Measurements from ENCODE around the gene KIF1A. TPM values are rescaled to one million over a fixed set of nuclear protein-coding genes. Genes with fewer than 3 reads are reported as not detected.
"Not testable (repeated sequence)": the region's sequence is repeated elsewhere in the genome, so short reads cannot be mapped to it uniquely, and the experiment has no call there.

Gene KIF1A
- total RNA-seq, 1 experiment from 2014 or later: not detected

DNA sequence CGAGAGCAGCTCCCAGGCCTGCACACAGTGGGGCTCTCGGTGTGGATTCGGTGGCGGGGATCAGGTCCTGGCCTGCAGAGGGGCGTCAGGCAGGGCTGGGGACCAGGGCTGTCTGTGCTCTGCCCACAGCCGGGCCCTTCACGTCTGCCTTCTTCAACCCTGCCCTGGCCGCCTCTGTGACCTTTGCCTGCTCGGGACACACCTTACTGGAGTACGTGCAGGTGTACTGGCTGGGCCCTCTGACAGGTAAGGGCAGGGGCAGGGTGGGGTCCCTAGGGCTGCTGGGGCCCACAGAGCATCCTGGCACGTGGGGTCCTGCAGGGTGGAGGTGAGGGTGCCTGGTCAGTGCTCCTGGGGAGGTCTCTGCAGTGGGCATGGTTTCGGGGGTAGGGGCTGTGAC is 125.7 kb downstream of the KIF1A start:
- H3K4me3 ChIP-seq; H4K20me1 ChIP-seq (ENCODE audit: insufficient read depth); H3F3A ChIP-seq (ENCODE audit: insufficient read depth, low read depth); H3K9me3 ChIP-seq (ENCODE audit: insufficient read depth, low read depth); intact Hi-C loops (cut with micrococcal nuclease; ENCODE audit: unreplicated experiment); H3K4me1 ChIP-seq (replicated peaks; ENCODE audit: insufficient read depth); H2AFZ ChIP-seq; POLR2A ChIA-PET (ENCODE audit: unreplicated experiment); H3K27ac ChIP-seq; BruUV-seq (replicated peaks); CTCF ChIA-PET; H3K79me2 ChIP-seq (ENCODE audit: low read depth); DNase-seq; H3K27me3 ChIP-seq (ENCODE audit: insufficient read depth, low read depth); H3K9me2 ChIP-seq (ENCODE audit: insufficient read depth); H3K4me2 ChIP-seq; H3K36me3 ChIP-seq (ENCODE audit: low read depth): not testable (repeated sequence)

DNA sequence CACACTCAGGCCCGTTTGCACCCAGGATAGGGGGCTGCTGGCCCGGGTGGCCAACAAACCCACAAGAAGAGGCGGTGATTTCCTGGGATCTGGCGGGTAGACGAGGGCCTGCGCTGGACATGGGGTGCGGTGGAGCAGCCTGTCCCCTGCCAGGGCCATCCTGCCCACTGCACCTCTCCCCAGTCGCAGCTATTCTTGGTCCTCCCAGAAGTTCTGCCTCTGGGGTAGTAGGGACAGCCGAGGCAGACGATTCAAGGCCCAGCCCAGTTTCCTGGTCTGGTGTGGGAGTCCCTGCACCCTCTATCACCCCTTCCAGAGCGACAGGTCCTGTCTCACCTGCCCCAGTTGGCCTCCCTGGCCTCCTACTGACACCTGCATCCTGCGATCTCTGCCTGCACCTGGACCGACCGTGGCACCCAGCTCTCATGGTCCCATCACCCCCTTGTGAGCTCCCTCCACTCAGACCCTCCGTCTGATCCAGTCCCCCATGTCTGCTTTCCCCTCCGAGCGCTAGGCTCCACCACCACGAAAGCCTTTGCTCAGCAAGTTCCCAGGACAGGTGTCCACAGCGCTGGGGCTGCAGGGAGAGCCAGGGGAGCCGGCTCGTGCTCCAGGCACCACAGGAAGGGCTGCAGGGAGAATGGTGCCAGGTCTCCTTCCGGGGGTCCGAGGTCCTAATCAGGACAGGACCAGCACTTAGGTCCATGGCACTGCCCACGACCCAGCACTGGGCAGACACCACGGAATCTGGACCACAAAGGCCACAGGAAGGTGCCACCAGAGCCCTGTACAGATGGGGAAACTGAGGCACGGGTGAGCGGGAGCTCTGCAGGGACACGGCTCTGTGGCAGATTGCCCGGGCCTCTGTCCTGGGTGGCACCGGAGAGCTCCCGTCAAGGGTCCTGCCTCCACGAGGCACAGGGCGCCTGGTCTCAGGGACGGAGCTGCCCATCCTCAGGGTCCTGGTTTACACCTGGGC is 127.1 kb downstream of the KIF1A start:
- BruUV-seq (replicated peaks); H2AFZ ChIP-seq; H3K27ac ChIP-seq; POLR2A ChIA-PET (ENCODE audit: unreplicated experiment); CTCF ChIA-PET; H3K4me2 ChIP-seq; H3K4me3 ChIP-seq; H3K79me2 ChIP-seq (ENCODE audit: low read depth); H3F3A ChIP-seq (ENCODE audit: insufficient read depth, low read depth); DNase-seq; H3K36me3 ChIP-seq (ENCODE audit: low read depth); H3K9me3 ChIP-seq (ENCODE audit: insufficient read depth, low read depth); H3K4me1 ChIP-seq (replicated peaks; ENCODE audit: insufficient read depth); H4K20me1 ChIP-seq (ENCODE audit: insufficient read depth); intact Hi-C loops (cut with micrococcal nuclease; ENCODE audit: unreplicated experiment); H3K9me2 ChIP-seq (ENCODE audit: insufficient read depth): not testable (repeated sequence)
- H3K27me3 ChIP-seq (ENCODE audit: insufficient read depth, low read depth): peaks cover 13% of the 10 kb centered on the region

DNA sequence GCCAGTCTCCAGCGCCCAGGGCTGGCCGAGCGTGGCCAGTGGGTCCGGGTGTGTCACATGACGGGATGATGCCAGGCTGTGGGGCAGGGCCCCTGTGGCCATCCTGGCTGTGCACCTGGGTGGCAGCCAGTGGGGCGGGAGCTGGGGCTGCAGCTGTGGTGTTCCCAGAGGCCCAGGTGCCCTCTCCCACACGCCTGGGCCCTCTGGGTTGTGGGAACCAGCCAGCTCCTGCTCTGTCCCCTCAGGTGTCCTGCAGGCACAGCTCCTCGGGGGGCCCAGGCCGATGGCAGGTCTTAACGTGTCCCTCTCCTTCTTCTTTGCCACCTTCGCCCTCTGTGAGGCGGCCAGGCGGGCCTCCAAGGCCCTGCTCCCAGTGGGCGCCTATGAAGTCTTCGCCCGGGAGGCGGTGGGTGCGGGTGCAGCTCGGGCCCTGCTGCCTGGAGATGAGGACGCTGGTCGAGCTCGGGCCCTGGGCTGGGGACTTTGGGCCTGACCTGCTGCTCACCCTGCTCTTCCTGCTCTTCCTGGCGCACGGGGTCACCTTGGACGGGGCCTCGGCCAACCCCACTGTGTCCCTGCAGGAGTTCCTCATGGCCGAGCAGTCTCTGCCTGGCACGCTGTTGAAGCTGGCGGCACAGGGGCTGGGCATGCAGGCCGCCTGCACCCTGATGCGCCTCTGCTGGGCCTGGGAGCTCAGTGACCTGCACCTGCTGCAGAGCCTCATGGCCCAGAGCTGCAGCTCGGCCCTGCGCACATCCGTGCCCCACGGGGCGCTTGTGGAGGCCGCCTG is 128.2 kb downstream of the KIF1A start, which contains the start of gene AQP12A:
Gene AQP12A, plus strand, starts transcription at position 236 of the 790 bp plus-strand sequence. Its CDS starts 48 bp downstream, at position 284.
- CTCF ChIA-PET; H3F3A ChIP-seq (ENCODE audit: insufficient read depth, low read depth); H4K20me1 ChIP-seq (ENCODE audit: insufficient read depth); H3K4me3 ChIP-seq; H3K4me1 ChIP-seq (replicated peaks; ENCODE audit: insufficient read depth); intact Hi-C loops (cut with micrococcal nuclease; ENCODE audit: unreplicated experiment); H3K4me2 ChIP-seq; H3K36me3 ChIP-seq (ENCODE audit: low read depth); BruUV-seq (replicated peaks); H2AFZ ChIP-seq; H3K9me2 ChIP-seq (ENCODE audit: insufficient read depth); H3K9me3 ChIP-seq (ENCODE audit: insufficient read depth, low read depth); DNase-seq; POLR2A ChIA-PET (ENCODE audit: unreplicated experiment); H3K27ac ChIP-seq; H3K79me2 ChIP-seq (ENCODE audit: low read depth): not testable (repeated sequence)
- H3K27me3 ChIP-seq (ENCODE audit: insufficient read depth, low read depth): peaks cover 24% of the 10 kb centered on the region

DNA sequence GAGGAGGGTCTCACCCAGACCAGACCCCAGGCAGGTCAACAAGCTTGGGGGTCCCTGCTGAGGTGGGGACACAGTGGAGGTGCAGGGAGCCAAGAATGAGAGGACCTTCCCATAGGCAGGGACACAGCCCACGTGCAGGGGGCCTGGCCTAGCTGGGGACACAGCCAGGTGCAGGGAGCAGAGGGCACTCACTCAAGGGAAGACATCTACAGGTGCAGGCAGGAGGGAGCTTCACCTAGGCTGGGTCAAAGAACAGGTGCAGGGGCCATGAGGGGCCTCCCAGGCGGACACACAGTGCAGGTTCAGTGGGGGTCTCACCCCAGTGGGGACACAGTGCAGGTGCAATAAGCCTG is 129.0 kb downstream of the KIF1A start:
- H3K4me2 ChIP-seq; H4K20me1 ChIP-seq (ENCODE audit: insufficient read depth); BruUV-seq (replicated peaks); H2AFZ ChIP-seq; H3K79me2 ChIP-seq (ENCODE audit: low read depth); H3K4me1 ChIP-seq (replicated peaks; ENCODE audit: insufficient read depth); intact Hi-C loops (cut with micrococcal nuclease; ENCODE audit: unreplicated experiment); H3K4me3 ChIP-seq; H3K9me3 ChIP-seq (ENCODE audit: insufficient read depth, low read depth); CTCF ChIA-PET; DNase-seq; H3K9me2 ChIP-seq (ENCODE audit: insufficient read depth); H3K36me3 ChIP-seq (ENCODE audit: low read depth); H3F3A ChIP-seq (ENCODE audit: insufficient read depth, low read depth); POLR2A ChIA-PET (ENCODE audit: unreplicated experiment); H3K27ac ChIP-seq: not testable (repeated sequence)
- H3K27me3 ChIP-seq (ENCODE audit: insufficient read depth, low read depth): peaks cover 32% of the 10 kb centered on the region

DNA sequence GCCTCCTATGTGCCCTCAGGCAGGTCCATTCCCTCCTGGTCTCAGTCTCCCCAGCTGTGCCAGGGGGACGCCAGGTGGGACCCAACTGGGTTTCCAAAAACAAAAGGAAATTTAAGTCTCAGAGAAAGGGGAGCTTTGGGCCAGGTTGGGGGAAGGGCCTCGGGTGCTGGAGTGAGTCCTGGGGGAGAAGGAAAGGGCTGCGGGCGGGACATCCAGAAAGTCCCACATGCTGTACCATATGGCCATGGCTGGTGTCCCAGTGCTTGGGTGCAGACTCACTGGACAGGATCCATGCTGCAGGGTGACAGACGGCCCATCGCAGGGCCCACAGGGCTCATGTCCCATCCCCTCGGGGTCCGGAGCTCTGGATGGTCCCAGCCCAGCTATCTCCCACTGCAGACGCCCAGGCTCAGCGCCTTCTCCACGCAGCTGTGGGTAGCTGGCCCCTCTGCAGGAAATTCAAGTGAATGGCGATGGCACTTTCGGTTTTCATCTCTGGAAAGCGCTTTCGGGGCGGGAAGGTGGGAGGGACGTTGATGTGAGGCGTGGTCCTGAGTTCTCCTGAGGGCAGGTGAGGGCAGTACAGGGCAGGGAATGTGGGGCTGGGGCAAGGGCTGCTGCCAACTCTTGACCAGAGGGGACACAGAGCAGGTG is 129.5 kb downstream of the KIF1A start:
- CTCF ChIA-PET; H3K4me3 ChIP-seq; H3K27ac ChIP-seq; H3K9me3 ChIP-seq (ENCODE audit: insufficient read depth, low read depth); intact Hi-C loops (cut with micrococcal nuclease; ENCODE audit: unreplicated experiment); H3K79me2 ChIP-seq (ENCODE audit: low read depth); BruUV-seq (replicated peaks); H3K9me2 ChIP-seq (ENCODE audit: insufficient read depth); POLR2A ChIA-PET (ENCODE audit: unreplicated experiment); H2AFZ ChIP-seq; H4K20me1 ChIP-seq (ENCODE audit: insufficient read depth); H3K4me2 ChIP-seq; DNase-seq; H3F3A ChIP-seq (ENCODE audit: insufficient read depth, low read depth); H3K36me3 ChIP-seq (ENCODE audit: low read depth); H3K4me1 ChIP-seq (replicated peaks; ENCODE audit: insufficient read depth): not testable (repeated sequence)
- H3K27me3 ChIP-seq (ENCODE audit: insufficient read depth, low read depth): peaks cover 37% of the 10 kb centered on the region
